B cell (primary cell): Measurements from ENCODE around the gene CYP27A1. TPM values are rescaled to one million over a fixed set of nuclear protein-coding genes. Genes with fewer than 3 reads are reported as not detected.

Experiments
- ATAC-seq: fragments of 200-7000 bp; cut with Tn5 transposase; one replicate; pipeline ENCODE4 v1.10.0; 2021; ENCODE audit warnings: low read depth, mild to moderate bottlenecking, moderate number of reproducible peaks, moderate library complexity
- CTCF ChIA-PET: fragments of 350-600 bp; sonication (Branson Sonifier 250); formaldehyde crosslinking; loops from one replicate; lab custom pipeline; 2021; ENCODE audit warnings: antibody characterized with exemption, inconsistent platforms; lab: Charles Lee
- POLR2A ChIA-PET: fragments of 350-600 bp; sonication (Branson Sonifier 250); formaldehyde crosslinking; loops from one replicate; lab custom pipeline; 2021; ENCODE audit warnings: antibody characterized with exemption; lab: Charles Lee
- DNase-seq: peaks from one replicate; pipeline ENCODE4 v3.0.0; 2013
- H2AFZ ChIP-seq: 2 replicates; pipeline ENCODE4 v1.6.1; 2012; ENCODE audit warnings: mild to moderate bottlenecking, low read depth, low read length; ENCODE audit not compliant: insufficient read depth, poor library complexity, severe bottlenecking
- H3K27ac ChIP-seq, 2 donors: 1 replicate in 1 of 2; 2 replicates in 1 of 2; pipeline ENCODE4 v1.5.1; 2012 to 2013; ENCODE audit warnings: low read length in 2 of 2, mild to moderate bottlenecking in 2 of 2, moderate library complexity in 1 of 2
- H3K27me3 ChIP-seq, 4 experiments: fragments of 200-600 bp in 1 of 4; sonication (generic) in 1 of 4; replicated peaks in 1 of 4; 1 replicate in 2 of 4; 2 replicates in 2 of 4; pipeline versions ENCODE4 v1.6.1 to v1.7.0; 2013 to 2016; ENCODE audit warnings: low read length in 3 of 4, mild to moderate bottlenecking in 2 of 4, mixed read lengths in 1 of 4, moderate library complexity in 1 of 4; ENCODE audit not compliant: insufficient read depth in 4 of 4, control insufficient read depth in 3 of 4; ENCODE audit errors: control extremely low read depth in 1 of 4
- H3K36me3 ChIP-seq, 2 experiments: replicated peaks in 1 of 2; 1 replicate in 1 of 2; 2 replicates in 1 of 2; pipeline versions ENCODE4 v1.6.1 to v1.7.1; 2013; ENCODE audit warnings: low read length in 1 of 2; ENCODE audit not compliant: insufficient read depth in 2 of 2, control insufficient read depth in 1 of 2; ENCODE audit errors: control extremely low read depth in 1 of 2, extremely low read depth in 1 of 2
- H3K4me1 ChIP-seq, 2 donors: fragments of 200-600 bp in 1 of 2; sonication (generic) in 1 of 2; 1 replicate in 1 of 2; 2 replicates in 1 of 2; pipeline versions ENCODE4 v1.5.1 to v1.6.1; 2013 to 2017; ENCODE audit warnings: low read length in 2 of 2; ENCODE audit not compliant: control insufficient read depth in 2 of 2, insufficient read depth in 2 of 2
- H3K4me2 ChIP-seq: replicated peaks from 2 replicates; pipeline ENCODE3; 2012; ENCODE audit warnings: mild to moderate bottlenecking, low read depth, low read length; ENCODE audit not compliant: poor library complexity, severe bottlenecking
- H3K4me3 ChIP-seq, 5 experiments: fragments of 200-600 bp in 1 of 5; sonication (generic) in 1 of 5; 1 replicate in 3 of 5; 2 replicates in 2 of 5; pipeline versions ENCODE4 v1.5.1 to v1.7.0; 2011 to 2016; ENCODE audit warnings: low read length in 4 of 5, mild to moderate bottlenecking in 4 of 5, low read depth in 2 of 5, control low read depth in 1 of 5, moderate library complexity in 1 of 5; ENCODE audit not compliant: insufficient read depth in 1 of 5; ENCODE audit errors: control extremely low read depth in 1 of 5, extremely low read depth in 1 of 5
- H3K79me2 ChIP-seq: fragments of 200-600 bp; sonication (generic); one replicate; pipeline ENCODE4 v1.6.0; 2016; ENCODE audit warnings: low read length; ENCODE audit not compliant: control insufficient read depth, insufficient read depth
- H3K9ac ChIP-seq: fragments of 200-600 bp; sonication (generic); 2 replicates; pipeline ENCODE4 v1.6.1; 2017; ENCODE audit warnings: mild to moderate bottlenecking, low read length, moderate library complexity
- H3K9me3 ChIP-seq, 3 donors: one replicate each; pipeline versions ENCODE4 v1.6.1 to v1.7.1; 2013; ENCODE audit warnings: low read length in 2 of 3; ENCODE audit not compliant: control insufficient read depth in 2 of 3, insufficient read depth in 1 of 3; ENCODE audit errors: control extremely low read depth in 1 of 3
- H4K20me1 ChIP-seq: 2 replicates; pipeline ENCODE4 v1.6.0; 2012; ENCODE audit warnings: mild to moderate bottlenecking, low read length; ENCODE audit not compliant: insufficient read depth, control insufficient read depth, poor library complexity, severe bottlenecking
- H3K27ac Mint-ChIP-seq: one replicate; pipeline ENCODE4 v1.8.0; 2021; ENCODE audit warnings: mixed read lengths
- H3K27me3 Mint-ChIP-seq: one replicate; pipeline ENCODE4 v1.8.0; 2021; ENCODE audit warnings: mixed read lengths
- H3K4me1 Mint-ChIP-seq: one replicate; pipeline ENCODE4 v1.8.0; 2021; ENCODE audit warnings: mixed read lengths
- H3K4me3 Mint-ChIP-seq: one replicate; pipeline ENCODE4 v1.8.0; 2021; ENCODE audit warnings: mixed read lengths
- H3K9me3 Mint-ChIP-seq: one replicate; pipeline ENCODE4 v1.8.0; 2022; ENCODE audit warnings: mixed read lengths; ENCODE audit not compliant: insufficient read depth
- EZH2 ChIP-seq: IDR thresholded peaks from 2 replicates; pipeline ENCODE4 v1.6.1; 2012; ENCODE audit warnings: borderline replicate concordance, low read depth, mild to moderate bottlenecking, moderate library complexity, low read length; ENCODE audit not compliant: insufficient read depth, poor library complexity, severe bottlenecking
- WGBS: methylation state at CpG from one replicate; pipeline ENCODE4 v1.1.5; 2013; ENCODE audit warnings: missing lambda C conversion rate; ENCODE audit not compliant: insufficient coverage; 5-methylcytosine and 5-hydroxymethylcytosine counted together
- intact Hi-C: fragments of 100-400 bp; cut with micrococcal nuclease; formaldehyde crosslinking; loops from one replicate; pipeline ENCODE4 v1.10.0; 2022
- polyA plus RNA-seq: library from polyadenylated mRNA; depleted of rRNA; stranded (reverse); fragments of >200 nt; gene quantifications from 2 replicates; pipeline ENCODE4 v1.2.3, GENCODE V29; 2012
- total RNA-seq, 2 donors: library from RNA; stranded (reverse); fragments of 120-200 nt in 1 of 2; gene quantifications; 1 replicate in 1 of 2; 2 replicates in 1 of 2; pipeline versions ENCODE4 v1.2.3 to v1.2.4, GENCODE V29; 2013 to 2022
- TF ChIP-seq, protein P1 (sequence below): fragments of 200-600 bp; IDR thresholded peaks from one replicate; pipeline ENCODE4 v1.8.0; 2022; ENCODE audit warnings: antibody characterized with exemption, mild to moderate bottlenecking

The CYP27A1 gene
- total and polyA plus RNA-seq, 2 donors (not counting 1 experiment from before 2014, with no cell fraction given): 0.39 to 1.1 TPM

DNA sequence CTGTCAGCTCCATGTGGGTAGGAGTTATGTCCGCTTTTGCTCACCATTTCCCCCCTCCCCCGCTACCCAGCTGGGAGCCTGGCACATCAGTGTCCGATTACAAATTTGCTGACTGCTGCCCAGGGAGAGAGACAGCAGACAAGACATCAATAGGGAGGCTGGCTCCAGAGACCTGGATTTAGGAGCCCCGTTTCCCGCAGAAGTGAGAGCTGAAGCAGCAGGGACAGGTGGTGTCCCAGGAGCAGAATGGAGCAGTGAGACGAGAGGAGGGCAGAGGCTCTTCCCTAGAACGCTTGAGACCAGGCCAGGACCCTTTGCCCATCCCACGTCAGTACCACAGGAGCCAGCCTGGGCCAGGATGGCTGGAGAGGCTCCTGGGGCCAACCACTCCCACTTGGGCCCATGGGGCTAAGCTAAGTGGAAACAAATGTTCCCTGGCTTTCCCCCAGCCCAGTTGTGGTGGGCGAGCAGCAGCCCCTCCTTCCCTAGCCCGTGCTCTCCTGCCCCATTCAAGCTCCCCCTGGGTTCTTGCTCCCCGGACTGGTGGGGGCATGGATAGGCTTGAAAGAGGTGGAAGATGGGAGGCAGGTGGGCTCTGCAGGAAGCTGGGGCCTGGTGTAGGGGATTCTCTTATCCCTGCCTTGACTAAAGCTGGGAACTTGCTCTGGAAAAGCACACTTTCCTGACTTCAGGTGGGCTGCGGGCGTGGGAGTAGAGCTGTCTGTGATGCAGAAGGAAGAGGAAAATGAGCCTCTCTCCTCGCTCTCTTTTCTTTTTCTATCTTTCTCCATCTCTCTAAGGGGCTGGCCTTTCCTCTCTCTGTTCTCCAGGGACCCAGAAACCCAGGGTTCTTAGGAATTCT is 73.6 kb downstream of the CYP27A1 start:
- Mint-ChIP-seq H3K4me3 (no peak overlapping the region), H3K4me1 (peaks cover 13% of the 10 kb centered on the region), H3K9me3 (no peaks in the 10 kb centered on the region), H3K27ac (no peak overlapping the region), H3K27me3 (peaks cover 74% of the 10 kb centered on the region)
- no peak overlapping the region for H3K4me3 ChIP-seq
- peaks cover 0 to 12% (median 0%) of the 10 kb centered on the region in 3 donors for H3K9me3 ChIP-seq
- H3K27ac ChIP-seq: no peak overlapping the region
- peaks cover 19 to 24% of the 10 kb centered on the region in 2 donors for H3K4me1 ChIP-seq
- no peak for TF ChIP-seq EZH2
- TF ChIP-seq, protein P1, sequence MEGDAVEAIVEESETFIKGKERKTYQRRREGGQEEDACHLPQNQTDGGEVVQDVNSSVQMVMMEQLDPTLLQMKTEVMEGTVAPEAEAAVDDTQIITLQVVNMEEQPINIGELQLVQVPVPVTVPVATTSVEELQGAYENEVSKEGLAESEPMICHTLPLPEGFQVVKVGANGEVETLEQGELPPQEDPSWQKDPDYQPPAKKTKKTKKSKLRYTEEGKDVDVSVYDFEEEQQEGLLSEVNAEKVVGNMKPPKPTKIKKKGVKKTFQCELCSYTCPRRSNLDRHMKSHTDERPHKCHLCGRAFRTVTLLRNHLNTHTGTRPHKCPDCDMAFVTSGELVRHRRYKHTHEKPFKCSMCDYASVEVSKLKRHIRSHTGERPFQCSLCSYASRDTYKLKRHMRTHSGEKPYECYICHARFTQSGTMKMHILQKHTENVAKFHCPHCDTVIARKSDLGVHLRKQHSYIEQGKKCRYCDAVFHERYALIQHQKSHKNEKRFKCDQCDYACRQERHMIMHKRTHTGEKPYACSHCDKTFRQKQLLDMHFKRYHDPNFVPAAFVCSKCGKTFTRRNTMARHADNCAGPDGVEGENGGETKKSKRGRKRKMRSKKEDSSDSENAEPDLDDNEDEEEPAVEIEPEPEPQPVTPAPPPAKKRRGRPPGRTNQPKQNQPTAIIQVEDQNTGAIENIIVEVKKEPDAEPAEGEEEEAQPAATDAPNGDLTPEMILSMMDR: no peak
- intact Hi-C loops: no loop called here
- no peak overlapping the region for H3K4me2 ChIP-seq
- DNase-seq (no peak), ATAC-seq (no peak)
- H3K9ac ChIP-seq: no peak overlapping the region
- WGBS: 39% methylated on average over 6 of the region's 14 CpGs
- H3K36me3 ChIP-seq: no peaks in the 10 kb centered on the region
- peaks cover 0 to 77% (median 41%) of the 10 kb centered on the region in 4 experiments for H3K27me3 ChIP-seq
- H3K79me2 ChIP-seq: no peaks in the 10 kb centered on the region
- no peaks in the 10 kb centered on the region for H4K20me1 ChIP-seq
- ChIA-PET POLR2A (interaction anchor here (0.7 kb wide), 1 partner anchor 37 kb away, joined by 3 read pairs; no protein-coding TSS in a partner anchor), CTCF (interaction anchor here (0.8 to 10.3 kb wide), 6 partner anchors 13 to 298 kb away, joined by 3 to 129 read pairs (median 6); partner anchors contain the start of gene WNT10A)
- H2AFZ ChIP-seq: no peak overlapping the region
